Left ventricle myocardium inferior (tissue), 1 donor: ENCODE measurements around the gene NDEL1. TPM values are rescaled to one million over a fixed set of nuclear protein-coding genes. Genes with fewer than 3 reads are reported as not detected.
"Not testable (repeated sequence)": the region's sequence is repeated elsewhere in the genome, so short reads cannot be mapped to it uniquely, and the experiment has no call there.

Experiments used
- DNase-seq: peaks from one replicate; pipeline ENCODE4 v3.0.0-alpha.2; 2020
- H3K27ac ChIP-seq: fragments of 200-600 bp; replicated peaks from 2 replicates; pipeline ENCODE4 v1.8.0; 2021
- H3K27me3 ChIP-seq: fragments of 200-600 bp; 2 replicates; pipeline ENCODE4 v1.8.0; 2021; ENCODE audit warnings: low read depth
- H3K36me3 ChIP-seq: fragments of 200-600 bp; 2 replicates; pipeline ENCODE4 v1.8.0; 2021
- H3K4me1 ChIP-seq: fragments of 200-600 bp; 2 replicates; pipeline ENCODE4 v1.8.0; 2021
- H3K4me3 ChIP-seq: fragments of 200-600 bp; 2 replicates; pipeline ENCODE4 v1.8.0; 2021; ENCODE audit warnings: mild to moderate bottlenecking, moderate library complexity
- H3K9me3 ChIP-seq: fragments of 200-600 bp; replicated peaks from 2 replicates; pipeline ENCODE4 v1.8.0; 2021
- intact Hi-C: fragments of 100-400 bp; cut with micrococcal nuclease; formaldehyde crosslinking; loops from one replicate; pipeline ENCODE4 v1.11.0; 2022
- total RNA-seq: library from RNA; stranded (reverse); fragmentation: NEBNext Ultra II Directional; extraction: Animal tissue kit (Norgen Biotek cat#: 25700); gene quantifications from one replicate; pipeline ENCODE4 v1.2.1, GENCODE V29; 2021
- TF ChIP-seq, protein P1 (sequence below): fragments of 200-600 bp; IDR thresholded peaks from 2 replicates; pipeline ENCODE4 v1.8.0; 2021; ENCODE audit warnings: antibody characterized with exemption, mild to moderate bottlenecking, borderline replicate concordance
- donor health status: DM: no; HTN: yes; CAD: no; lungs with severe emphysema.

Gene NDEL1
- total RNA-seq, 1 donor from 2014 or later = 25.0 TPM

- H3K27me3 ChIP-seq = peaks cover 62% of the 10 kb centered on the region
- H3K4me3 ChIP-seq = no peak overlapping the region
- H3K9me3 ChIP-seq = no peaks in the 10 kb centered on the region
- H3K36me3 ChIP-seq = no peaks in the 10 kb centered on the region
- intact Hi-C loops = no loop called here
- no peak for DNase-seq
- TF ChIP-seq, protein P1, sequence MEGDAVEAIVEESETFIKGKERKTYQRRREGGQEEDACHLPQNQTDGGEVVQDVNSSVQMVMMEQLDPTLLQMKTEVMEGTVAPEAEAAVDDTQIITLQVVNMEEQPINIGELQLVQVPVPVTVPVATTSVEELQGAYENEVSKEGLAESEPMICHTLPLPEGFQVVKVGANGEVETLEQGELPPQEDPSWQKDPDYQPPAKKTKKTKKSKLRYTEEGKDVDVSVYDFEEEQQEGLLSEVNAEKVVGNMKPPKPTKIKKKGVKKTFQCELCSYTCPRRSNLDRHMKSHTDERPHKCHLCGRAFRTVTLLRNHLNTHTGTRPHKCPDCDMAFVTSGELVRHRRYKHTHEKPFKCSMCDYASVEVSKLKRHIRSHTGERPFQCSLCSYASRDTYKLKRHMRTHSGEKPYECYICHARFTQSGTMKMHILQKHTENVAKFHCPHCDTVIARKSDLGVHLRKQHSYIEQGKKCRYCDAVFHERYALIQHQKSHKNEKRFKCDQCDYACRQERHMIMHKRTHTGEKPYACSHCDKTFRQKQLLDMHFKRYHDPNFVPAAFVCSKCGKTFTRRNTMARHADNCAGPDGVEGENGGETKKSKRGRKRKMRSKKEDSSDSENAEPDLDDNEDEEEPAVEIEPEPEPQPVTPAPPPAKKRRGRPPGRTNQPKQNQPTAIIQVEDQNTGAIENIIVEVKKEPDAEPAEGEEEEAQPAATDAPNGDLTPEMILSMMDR = no peak
- no peaks in the 10 kb centered on the region for H3K4me1 ChIP-seq
- H3K27ac ChIP-seq = no peak overlapping the region
Measured at GRCh38 chr17:8392674-8393469, 42.8 kb upstream of the NDEL1 start.

DNA sequence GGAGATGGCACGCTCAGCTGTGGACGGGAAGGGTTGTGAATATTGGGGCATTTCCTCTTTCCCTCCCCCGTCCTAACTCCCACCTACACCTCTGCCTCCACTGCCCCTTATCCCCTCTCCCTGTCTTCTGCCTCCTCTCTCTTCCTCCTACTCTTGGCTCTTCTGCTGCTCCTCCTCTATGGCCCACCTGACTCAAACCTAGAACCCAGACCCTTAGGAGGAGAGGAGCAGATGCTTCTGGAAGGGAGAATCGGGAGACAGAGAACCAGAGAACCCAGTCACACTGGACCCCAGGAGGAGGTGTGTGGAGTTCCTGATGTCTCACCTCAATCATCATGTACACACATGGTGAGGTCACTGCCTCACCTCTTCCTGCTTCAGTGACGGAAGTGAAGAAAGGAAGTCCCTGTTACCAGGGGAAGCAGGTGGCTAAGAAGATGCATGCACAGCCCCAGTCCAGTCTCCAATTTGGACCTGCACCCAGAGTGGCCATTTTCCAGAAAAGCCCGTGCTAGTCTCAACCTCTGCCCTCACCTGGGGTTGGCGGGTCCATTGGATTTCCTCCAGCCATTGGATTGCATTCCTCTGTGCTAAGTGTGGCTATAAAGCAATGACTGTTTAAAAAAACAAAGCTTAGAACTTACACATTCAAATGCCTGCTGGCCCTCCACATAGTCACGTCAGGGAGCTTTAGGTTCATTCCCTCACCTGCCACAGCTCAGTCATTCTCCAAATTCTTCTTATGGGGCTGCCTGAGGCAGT, 42.0 kb upstream of the NDEL1 start:
- Histone ChIP-seq H3K4me3 (no peak overlapping the region), H3K27ac (no peak overlapping the region), H3K36me3 (no peaks in the 10 kb centered on the region), H3K27me3 (peaks cover 70% of the 10 kb centered on the region), H3K4me1 (no peaks in the 10 kb centered on the region), H3K9me3 (no peaks in the 10 kb centered on the region)
- intact Hi-C loops = no loop called here
- DNase-seq = no peak
- TF ChIP-seq, protein P1 = no peak

DNA sequence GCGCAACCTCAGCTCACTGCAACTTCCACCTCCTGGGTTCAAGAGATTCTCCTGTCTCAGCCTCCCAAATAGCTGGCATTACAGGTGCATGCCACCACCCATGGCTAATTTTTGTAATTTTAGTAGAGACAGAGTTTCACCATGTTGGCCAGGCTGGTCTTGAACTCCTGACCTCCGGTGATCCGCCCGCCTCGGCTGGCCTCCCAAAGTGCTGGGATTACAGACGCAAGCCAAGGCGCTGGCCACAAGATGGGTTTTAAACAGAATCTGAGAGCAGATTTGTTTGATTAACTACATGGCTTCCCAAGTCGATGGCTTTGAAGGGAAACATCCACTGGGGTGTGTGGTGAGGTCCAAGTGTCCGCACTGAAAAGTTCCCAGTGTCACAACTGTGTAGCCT, 41.2 kb upstream of the NDEL1 start:
- H3K4me1 ChIP-seq, H3K27ac ChIP-seq, H3K9me3 ChIP-seq, DNase-seq, H3K36me3 ChIP-seq, intact Hi-C loops, H3K4me3 ChIP-seq: not testable (repeated sequence)
- H3K27me3 ChIP-seq = peaks cover 78% of the 10 kb centered on the region

GRCh38 chr17:8397636-8398035, 38.0 kb upstream of the NDEL1 start, which contains the start of gene RNF222:
TSS of gene RNF222 (minus strand) at chr17:8397827. CDS start at chr17:8393461, 4,366 bp downstream.
- H3K27ac ChIP-seq = no peak within 1 kb of the TSS
- H3K36me3 ChIP-seq = no peaks in the 10 kb centered on the region
- H3K4me1 ChIP-seq = no peaks in the 10 kb centered on the region
- intact Hi-C loops = no loop called here
- DNase-seq = no peak
- H3K4me3 ChIP-seq = no peak within 1 kb of the TSS
- TF ChIP-seq, protein P1 = no peak
- H3K9me3 ChIP-seq = no peaks in the 10 kb centered on the region
- H3K27me3 ChIP-seq = peaks cover 77% of the 10 kb centered on the region

GRCh38 chr17:8398980-8399379, 36.7 kb upstream of the NDEL1 start:
- Histone ChIP-seq H3K9me3 (no peaks in the 10 kb centered on the region), H3K36me3 (no peaks in the 10 kb centered on the region), H3K27me3 (peaks cover 63% of the 10 kb centered on the region), H3K4me3 (no peak overlapping the region), H3K27ac (no peak overlapping the region), H3K4me1 (no peaks in the 10 kb centered on the region)
- TF ChIP-seq, protein P1 = no peak
- intact Hi-C loops = no loop called here
- DNase-seq = no peak

DNA sequence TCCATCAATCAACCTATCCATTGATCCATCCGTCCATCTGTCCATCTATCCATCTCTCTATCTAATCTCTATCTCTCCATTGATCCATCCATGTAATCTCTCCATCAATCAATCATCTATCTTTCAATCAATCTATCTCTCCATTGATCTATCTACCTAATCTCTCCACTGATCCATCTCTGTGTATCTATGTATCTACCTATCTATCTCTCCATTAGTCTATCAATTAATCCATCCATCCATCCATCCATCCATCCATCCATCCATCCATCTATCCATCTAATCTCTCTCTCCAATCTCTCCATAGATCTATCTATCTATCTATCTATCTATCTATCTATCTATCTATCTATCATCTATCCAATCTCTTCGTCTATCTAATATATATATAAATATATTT, 34.6 kb upstream of the NDEL1 start:
- Histone ChIP-seq H3K4me3 (no peak overlapping the region), H3K4me1 (no peaks in the 10 kb centered on the region), H3K9me3 (no peaks in the 10 kb centered on the region), H3K27me3 (peaks cover 56% of the 10 kb centered on the region), H3K36me3 (no peaks in the 10 kb centered on the region), H3K27ac (no peak overlapping the region)
- intact Hi-C loops = no loop called here
- TF ChIP-seq, protein P1 = no peak
- DNase-seq = no peak
